Vagina (tissue), 2 donors: Measurements from ENCODE around the gene LCN1.

Experiments used
- CTCF ChIP-seq, 3 experiments: fragments of 450-650 bp in 2 of 3; fragments of 200-600 bp in 1 of 3; sonication (generic) in 1 of 3; IDR thresholded peaks; one replicate each; pipeline ENCODE4 v1.5.1; 2017 to 2019; ENCODE audit warnings: antibody characterized with exemption in 3 of 3, mild to moderate bottlenecking in 2 of 3, moderate library complexity in 2 of 3
- POLR2A ChIP-seq, 2 donors: fragments of 450-650 bp; IDR thresholded peaks; one replicate each; pipeline ENCODE4 v1.6.1; 2017; ENCODE audit warnings: antibody characterized with exemption in 2 of 2, mild to moderate bottlenecking in 2 of 2, moderate library complexity in 2 of 2
- POLR2AphosphoS5 ChIP-seq, 2 donors: sonication (generic); formaldehyde crosslinking; IDR thresholded peaks; one replicate each; pipeline ENCODE4 v1.9.0; 2017; ENCODE audit warnings: antibody characterized with exemption in 2 of 2, mild to moderate bottlenecking in 2 of 2, low read depth in 1 of 2; ENCODE audit not compliant: insufficient read depth in 1 of 2

- TF ChIP-seq CTCF (IDR thresholded peaks at IDR 0.05) (no peak), POLR2A (IDR thresholded peaks at IDR 0.05) (no peak), POLR2AphosphoS5 (IDR thresholded peaks at IDR 0.05; ENCODE audit: insufficient read depth in 1 of 2, low read depth in 1 of 2) (no peak)
These were observed 11.8 kb upstream of the LCN1 start for GRCh38 chr9:135509458-135509857.
